HepG2 (cell line): ENCODE measurements around the gene TMEM107. TPM values are rescaled to one million over a fixed set of nuclear protein-coding genes. Genes with fewer than 3 reads are reported as not detected.

Source experiments
- KIAA2018 ChIP-seq: sonication (generic); formaldehyde crosslinking; IDR thresholded peaks from 2 replicates; pipeline ENCODE4 v1.5.0; 2020; ENCODE audit warnings: mild to moderate bottlenecking, missing genetic modification reagents, borderline replicate concordance
- NFIC ChIP-seq: IDR thresholded peaks from 2 replicates; pipeline ENCODE4 v1.6.1; 2012; ENCODE audit warnings: mild to moderate bottlenecking, low read length, inconsistent platforms
- ZFYVE20 ChIP-seq: sonication (generic); formaldehyde crosslinking; IDR thresholded peaks from 2 replicates; pipeline ENCODE4 v1.8.0; 2023; ENCODE audit warnings: low read depth, mild to moderate bottlenecking, moderate library complexity, missing genetic modification reagents, borderline replicate concordance
- ZNF256 ChIP-seq: sonication (generic); formaldehyde crosslinking; conservative IDR thresholded peaks from 2 replicates; pipeline ENCODE4 v1.4.0; 2020; ENCODE audit warnings: missing genetic modification reagents
- ZNF263 ChIP-seq: sonication (generic); formaldehyde crosslinking; IDR thresholded peaks from 2 replicates; pipeline ENCODE4 v1.4.0; 2020; ENCODE audit warnings: missing genetic modification reagents
- ZNF775 ChIP-seq: sonication (generic); formaldehyde crosslinking; IDR thresholded peaks from 2 replicates; pipeline ENCODE4 v1.4.0; 2020; ENCODE audit warnings: missing genetic modification reagents, mild to moderate bottlenecking, moderate library complexity, borderline replicate concordance
- polyA plus RNA-seq, 8 experiments: library from polyadenylated mRNA; depleted of rRNA in 3 of 8; stranded (reverse) in 7 of 8; unstranded in 1 of 8; fragments of >200 nt; fragmentation: Illumina TruSeq in 4 of 8; extraction: Trizol in 4 of 8; gene quantifications; 2 replicates each; pipeline versions ENCODE4 v1.2.1 to v1.2.3, GENCODE V29; 2011 to 2016; ENCODE audit warnings: low read depth in 4 of 8, missing spikeins in 1 of 8, mixed read lengths in 1 of 8; ENCODE audit not compliant: insufficient read depth in 1 of 8
- total RNA-seq, 5 experiments: library from RNA; depleted of rRNA; stranded (reverse); fragments of >200 nt; fragmentation: Illumina TruSeq; extraction: Trizol; gene quantifications; 2 replicates each; pipeline ENCODE4 v1.2.3, GENCODE V29; 2016; ENCODE audit warnings: low read depth in 1 of 5
- TF ChIP-seq, protein P1 (sequence below), 2 experiments: fragments of 450-650 bp in 1 of 2; sonication (generic) in 1 of 2; formaldehyde crosslinking in 1 of 2; IDR thresholded peaks; 2 replicates each; pipeline versions ENCODE4 v1.6.1 to v1.8.0; 2016 to 2022; ENCODE audit warnings: antibody characterized with exemption in 1 of 2, mild to moderate bottlenecking in 1 of 2, missing genetic modification reagents in 1 of 2

Gene TMEM107
- total and polyA plus RNA-seq, 2 of the 13 experiments (the other 11 are each of a cell fraction or from before 2014, with no cell fraction given): 7.2 to 15.3 TPM

DNA sequence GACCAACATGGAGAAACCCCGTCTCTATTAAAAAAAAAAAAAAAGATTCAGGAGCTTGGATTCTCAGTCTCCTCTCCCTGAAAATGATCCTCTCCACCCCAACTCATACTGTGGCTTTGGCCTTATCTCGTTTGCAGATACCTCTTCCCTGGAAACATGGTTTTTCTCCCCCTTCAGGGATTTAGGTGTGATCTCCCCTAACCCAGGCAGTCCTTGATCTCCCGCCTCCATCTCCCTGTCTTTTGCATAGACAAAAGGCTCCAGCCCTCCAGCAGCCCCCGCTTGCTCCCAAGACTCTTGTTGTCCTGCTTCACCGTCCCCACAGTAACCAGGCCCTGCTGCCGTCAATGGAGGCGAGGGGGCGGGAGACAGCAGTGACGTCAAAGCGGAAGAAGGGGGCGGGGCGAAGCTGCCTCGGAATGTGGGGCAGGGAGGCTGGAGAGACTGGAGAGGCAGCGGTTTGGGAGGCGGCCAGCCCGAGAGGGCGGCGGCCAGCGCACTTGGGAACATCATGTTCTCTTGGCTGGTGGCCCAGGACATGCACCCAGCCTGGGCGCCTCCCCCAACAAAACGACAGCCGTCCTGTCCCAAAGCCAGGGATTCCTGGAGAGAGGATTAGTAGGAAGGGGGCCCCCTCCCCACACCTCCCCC lies 22.1 kb downstream of the TMEM107 start (continued):
- no peak for TF ChIP-seq KIAA2018 (CRISPR knock-in tag)
- TF ChIP-seq ZNF263 (CRISPR knock-in tag): no peak
- no peak for TF ChIP-seq ZNF256 (CRISPR knock-in tag)
- no peak for TF ChIP-seq ZNF775 (CRISPR knock-in tag)
- TF ChIP-seq ZFYVE20 (CRISPR knock-in tag): no peak
- no peak for TF ChIP-seq NFIC
- TF ChIP-seq, protein P1, sequence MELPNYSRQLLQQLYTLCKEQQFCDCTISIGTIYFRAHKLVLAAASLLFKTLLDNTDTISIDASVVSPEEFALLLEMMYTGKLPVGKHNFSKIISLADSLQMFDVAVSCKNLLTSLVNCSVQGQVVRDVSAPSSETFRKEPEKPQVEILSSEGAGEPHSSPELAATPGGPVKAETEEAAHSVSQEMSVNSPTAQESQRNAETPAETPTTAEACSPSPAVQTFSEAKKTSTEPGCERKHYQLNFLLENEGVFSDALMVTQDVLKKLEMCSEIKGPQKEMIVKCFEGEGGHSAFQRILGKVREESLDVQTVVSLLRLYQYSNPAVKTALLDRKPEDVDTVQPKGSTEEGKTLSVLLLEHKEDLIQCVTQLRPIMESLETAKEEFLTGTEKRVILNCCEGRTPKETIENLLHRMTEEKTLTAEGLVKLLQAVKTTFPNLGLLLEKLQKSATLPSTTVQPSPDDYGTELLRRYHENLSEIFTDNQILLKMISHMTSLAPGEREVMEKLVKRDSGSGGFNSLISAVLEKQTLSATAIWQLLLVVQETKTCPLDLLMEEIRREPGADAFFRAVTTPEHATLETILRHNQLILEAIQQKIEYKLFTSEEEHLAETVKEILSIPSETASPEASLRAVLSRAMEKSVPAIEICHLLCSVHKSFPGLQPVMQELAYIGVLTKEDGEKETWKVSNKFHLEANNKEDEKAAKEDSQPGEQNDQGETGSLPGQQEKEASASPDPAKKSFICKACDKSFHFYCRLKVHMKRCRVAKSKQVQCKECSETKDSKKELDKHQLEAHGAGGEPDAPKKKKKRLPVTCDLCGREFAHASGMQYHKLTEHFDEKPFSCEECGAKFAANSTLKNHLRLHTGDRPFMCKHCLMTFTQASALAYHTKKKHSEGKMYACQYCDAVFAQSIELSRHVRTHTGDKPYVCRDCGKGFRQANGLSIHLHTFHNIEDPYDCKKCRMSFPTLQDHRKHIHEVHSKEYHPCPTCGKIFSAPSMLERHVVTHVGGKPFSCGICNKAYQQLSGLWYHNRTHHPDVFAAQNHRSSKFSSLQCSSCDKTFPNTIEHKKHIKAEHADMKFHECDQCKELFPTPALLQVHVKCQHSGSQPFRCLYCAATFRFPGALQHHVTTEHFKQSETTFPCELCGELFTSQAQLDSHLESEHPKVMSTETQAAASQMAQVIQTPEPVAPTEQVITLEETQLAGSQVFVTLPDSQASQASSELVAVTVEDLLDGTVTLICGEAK (IDR thresholded peaks at IDR 0.05): no peak
- TF ChIP-seq, protein P1 (CRISPR knock-in tag; IDR thresholded peaks at IDR 0.05): no peak
